CD4-positive, alpha-beta T cell treated with Interleukin-12 subunit alpha and Interleukin-12 subunit beta, for 1 hour (primary cell): Measurements from ENCODE around the gene FGFR4.

Experiments used
- DNase-seq: peaks from one replicate; pipeline ENCODE4 v3.0.0-alpha.2; 2020

Gene FGFR4

GRCh38 chr5:177133096-177133852 lies 46.6 kb downstream of the FGFR4 start, which contains the start of gene NSD1:
Gene NSD1, plus strand, starts transcription at chr5:177133773. Its CDS starts 1,331 bp downstream, at chr5:177135104.
- peak; percentile 94 for DNase-seq

GRCh38 chr5:177133853-177134696 lies 47.4 kb downstream of the FGFR4 start:
- peak; percentile 46 for DNase-seq

- DNase-seq: no peak
These were observed 48.0 kb downstream of the FGFR4 start for GRCh38 chr5:177134697-177135225.

GRCh38 chr5:177140312-177140711 lies 53.6 kb downstream of the FGFR4 start:
- DNase-seq: no peak

- DNase-seq: no peak
These were observed 54.8 kb downstream of the FGFR4 start for GRCh38 chr5:177141496-177141895.

GRCh38 chr5:177142098-177142611 lies 55.4 kb downstream of the FGFR4 start:
- no peak for DNase-seq

GRCh38 chr5:177142778-177143177 lies 56.1 kb downstream of the FGFR4 start:
- DNase-seq: no peak

GRCh38 chr5:177146891-177147638 lies 60.4 kb downstream of the FGFR4 start:
- no peak for DNase-seq
